MM.1S (cell line): ENCODE measurements around the gene SMG7.

Source experiments
- DNase-seq: peaks from one replicate; pipeline ENCODE4 v3.0.0-alpha.2; 2015
- H2AFZ ChIP-seq: fragments of 300-600 bp; sonication (generic); 2 replicates; pipeline ENCODE4 v1.6.0; 2016; ENCODE audit warnings: antibody characterized with exemption, low read length
- H3F3A ChIP-seq: fragments of 300-600 bp; sonication (generic); 2 replicates; pipeline ENCODE4 v1.6.1; 2016; ENCODE audit warnings: mild to moderate bottlenecking, antibody characterized with exemption, low read length, moderate library complexity, mixed read lengths; ENCODE audit not compliant: insufficient read depth
- H3K27ac ChIP-seq: fragments of 300-600 bp; sonication (generic); 2 replicates; pipeline ENCODE4 v1.5.1; 2016; ENCODE audit warnings: mild to moderate bottlenecking, low read length
- H3K27me3 ChIP-seq: fragments of 300-600 bp; sonication (generic); replicated peaks from 2 replicates; pipeline ENCODE4 v1.6.0; 2016; ENCODE audit warnings: low read length; ENCODE audit not compliant: insufficient read depth
- H3K36me3 ChIP-seq: fragments of 300-600 bp; sonication (generic); replicated peaks from 2 replicates; pipeline ENCODE4 v1.6.1; 2016; ENCODE audit warnings: mild to moderate bottlenecking, low read length, mixed read lengths; ENCODE audit not compliant: insufficient read depth
- H3K4me1 ChIP-seq: fragments of 300-600 bp; sonication (generic); 2 replicates; pipeline ENCODE4 v1.6.1; 2016; ENCODE audit warnings: low read length, mixed read lengths
- H3K4me2 ChIP-seq: fragments of 300-600 bp; sonication (generic); 2 replicates; pipeline ENCODE4 v1.6.0; 2016; ENCODE audit warnings: low read depth, low read length
- H3K4me3 ChIP-seq: fragments of 300-600 bp; sonication (generic); 2 replicates; pipeline ENCODE4 v1.5.1; 2016; ENCODE audit warnings: low read length, mixed read lengths
- H3K79me2 ChIP-seq: fragments of 300-600 bp; sonication (generic); 2 replicates; pipeline ENCODE4 v1.6.1; 2016; ENCODE audit warnings: mixed run types, low read length, mixed read lengths
- H3K9ac ChIP-seq: fragments of 300-600 bp; sonication (generic); 2 replicates; pipeline ENCODE4 v1.6.1; 2016; ENCODE audit warnings: low read length, mixed read lengths
- H3K9me2 ChIP-seq: fragments of 300-600 bp; sonication (generic); replicated peaks from 2 replicates; pipeline ENCODE4 v1.6.1; 2016; ENCODE audit warnings: mild to moderate bottlenecking, low read length, mixed read lengths; ENCODE audit not compliant: insufficient read depth
- H3K9me3 ChIP-seq: fragments of 300-600 bp; sonication (generic); replicated peaks from 2 replicates; pipeline ENCODE4 v1.6.1; 2016; ENCODE audit warnings: mild to moderate bottlenecking, low read length, mixed read lengths; ENCODE audit not compliant: insufficient read depth
- H4K20me1 ChIP-seq: fragments of 300-600 bp; sonication (generic); 2 replicates; pipeline ENCODE4 v1.6.1; 2016; ENCODE audit warnings: mild to moderate bottlenecking, low read length, moderate library complexity, mixed read lengths; ENCODE audit not compliant: insufficient read depth
- EZH2 ChIP-seq: fragments of 300-600 bp; sonication (generic); optimal IDR thresholded peaks from 2 replicates; pipeline ENCODE3; 2017; ENCODE audit warnings: low read depth, mild to moderate bottlenecking, antibody characterized with exemption, low read length, mixed read lengths
- EZH2phosphoT487 ChIP-seq: fragments of 300-600 bp; sonication (generic); IDR thresholded peaks from 2 replicates; pipeline ENCODE4 v1.6.1; 2018; ENCODE audit warnings: antibody characterized with exemption, low read length
- TF ChIP-seq, protein P1 (sequence below): fragments of 300-600 bp; sonication (generic); IDR thresholded peaks from 2 replicates; pipeline ENCODE4 v1.5.1; 2016; ENCODE audit warnings: antibody characterized with exemption, low read length, mixed read lengths

The SMG7 gene

GRCh38 chr1:183444243-183444642 lies 28.1 kb upstream of the SMG7 start:
- Histone ChIP-seq H2AFZ (no peak overlapping the region), H3K9me2 (no peaks in the 10 kb centered on the region), H3K27ac (no peak overlapping the region), H3K36me3 (no peaks in the 10 kb centered on the region), H3K4me1 (no peaks in the 10 kb centered on the region), H3K4me3 (no peak overlapping the region), H3F3A (no peaks in the 10 kb centered on the region), H4K20me1 (no peaks in the 10 kb centered on the region), H3K79me2 (no peaks in the 10 kb centered on the region), H3K9ac (no peak overlapping the region), H3K4me2 (no peak overlapping the region), H3K9me3 (no peaks in the 10 kb centered on the region), H3K27me3 (no peaks in the 10 kb centered on the region)
- TF ChIP-seq EZH2phosphoT487 (no peak), EZH2 (no peak)
- TF ChIP-seq, protein P1, sequence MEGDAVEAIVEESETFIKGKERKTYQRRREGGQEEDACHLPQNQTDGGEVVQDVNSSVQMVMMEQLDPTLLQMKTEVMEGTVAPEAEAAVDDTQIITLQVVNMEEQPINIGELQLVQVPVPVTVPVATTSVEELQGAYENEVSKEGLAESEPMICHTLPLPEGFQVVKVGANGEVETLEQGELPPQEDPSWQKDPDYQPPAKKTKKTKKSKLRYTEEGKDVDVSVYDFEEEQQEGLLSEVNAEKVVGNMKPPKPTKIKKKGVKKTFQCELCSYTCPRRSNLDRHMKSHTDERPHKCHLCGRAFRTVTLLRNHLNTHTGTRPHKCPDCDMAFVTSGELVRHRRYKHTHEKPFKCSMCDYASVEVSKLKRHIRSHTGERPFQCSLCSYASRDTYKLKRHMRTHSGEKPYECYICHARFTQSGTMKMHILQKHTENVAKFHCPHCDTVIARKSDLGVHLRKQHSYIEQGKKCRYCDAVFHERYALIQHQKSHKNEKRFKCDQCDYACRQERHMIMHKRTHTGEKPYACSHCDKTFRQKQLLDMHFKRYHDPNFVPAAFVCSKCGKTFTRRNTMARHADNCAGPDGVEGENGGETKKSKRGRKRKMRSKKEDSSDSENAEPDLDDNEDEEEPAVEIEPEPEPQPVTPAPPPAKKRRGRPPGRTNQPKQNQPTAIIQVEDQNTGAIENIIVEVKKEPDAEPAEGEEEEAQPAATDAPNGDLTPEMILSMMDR: no peak
- no peak for DNase-seq

DNA sequence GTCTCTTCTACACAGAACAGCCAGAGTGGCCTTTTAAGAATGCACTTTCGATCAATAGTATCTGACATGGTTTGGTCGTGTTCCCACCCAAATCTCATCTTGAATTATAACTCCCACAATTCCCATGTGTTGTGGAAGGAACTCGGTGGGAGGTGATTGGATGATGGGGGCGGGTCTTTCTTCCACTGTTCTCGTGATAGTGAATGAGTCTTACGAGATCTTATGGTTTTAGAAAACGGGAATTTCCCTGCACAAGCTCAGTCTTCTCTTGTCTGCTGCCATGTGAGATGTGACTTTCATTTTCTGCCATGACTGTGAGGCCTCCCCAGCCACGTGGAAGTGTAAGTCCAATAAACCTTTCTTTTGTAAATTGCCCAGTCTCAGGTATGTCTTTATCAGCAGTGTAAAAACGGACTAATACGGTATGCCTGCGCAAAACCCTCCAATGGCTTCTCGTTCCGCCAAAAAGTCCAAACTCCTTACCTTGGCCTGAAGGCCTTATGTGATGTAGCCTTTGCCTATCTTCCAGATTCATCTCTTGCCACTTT lies 23.0 kb upstream of the SMG7 start:
- Histone ChIP-seq H3K9me2 (no peaks in the 10 kb centered on the region), H4K20me1 (no peaks in the 10 kb centered on the region), H3K36me3 (no peaks in the 10 kb centered on the region), H3K4me1 (no peaks in the 10 kb centered on the region), H3K4me3 (no peak overlapping the region), H3K9ac (no peak overlapping the region), H3F3A (no peaks in the 10 kb centered on the region), H3K79me2 (no peaks in the 10 kb centered on the region), H2AFZ (no peak overlapping the region), H3K27me3 (no peaks in the 10 kb centered on the region), H3K4me2 (no peak overlapping the region), H3K27ac (no peak overlapping the region), H3K9me3 (no peaks in the 10 kb centered on the region)
- no peak for TF ChIP-seq EZH2phosphoT487
- TF ChIP-seq, protein P1: no peak
- TF ChIP-seq EZH2: no peak
- peak; percentile 16 for DNase-seq

DNA sequence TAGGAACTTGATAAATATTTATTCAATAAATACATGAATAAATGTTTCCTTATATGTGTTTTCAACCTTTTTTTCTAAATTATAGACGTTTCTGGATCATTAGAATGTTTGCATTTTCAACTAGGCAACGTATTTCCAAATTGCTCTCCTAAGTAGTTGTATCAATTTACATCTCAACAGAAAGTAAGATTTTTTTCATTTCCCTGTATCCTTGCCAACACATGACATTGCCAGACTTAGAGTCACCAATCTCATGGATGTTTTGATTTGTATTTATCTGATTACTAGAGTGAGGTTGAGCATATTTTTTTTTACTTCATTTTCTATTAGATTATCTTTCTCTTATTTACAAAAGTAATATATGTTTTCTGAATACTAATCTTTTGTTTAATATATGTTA lies 22.2 kb upstream of the SMG7 start:
- Histone ChIP-seq H3K79me2 (no peaks in the 10 kb centered on the region), H3K4me1 (no peaks in the 10 kb centered on the region), H3K9me2 (no peaks in the 10 kb centered on the region), H3K27ac (no peak overlapping the region), H3K9me3 (no peaks in the 10 kb centered on the region), H3F3A (no peaks in the 10 kb centered on the region), H2AFZ (no peak overlapping the region), H3K4me3 (no peak overlapping the region), H3K36me3 (no peaks in the 10 kb centered on the region), H3K4me2 (no peak overlapping the region), H3K9ac (no peak overlapping the region), H4K20me1 (no peaks in the 10 kb centered on the region), H3K27me3 (no peaks in the 10 kb centered on the region)
- DNase-seq: no peak
- TF ChIP-seq EZH2phosphoT487 (no peak), EZH2 (no peak)
- TF ChIP-seq, protein P1: no peak
